Mesenteric fat pad (tissue), 1 donor: ENCODE results near the gene NSD2. TPM values are rescaled to one million over a fixed set of nuclear protein-coding genes. Genes with fewer than 3 reads are reported as not detected.
A peak's percentile ranks its signal among the peaks of the same experiment; 100 is the strongest.
"Not testable (repeated sequence)": the region's sequence is repeated elsewhere in the genome, so short reads cannot be mapped to it uniquely, and the experiment has no call there.

Experiments
- DNase-seq: peaks from one replicate; pipeline ENCODE4 v3.0.0-alpha.2; 2020; ENCODE audit warnings: low spot score
- total RNA-seq: library from RNA; stranded (reverse); fragmentation: NEBNext Ultra II Directional; extraction: Animal tissue kit (Norgen Biotek cat#: 25700); gene quantifications from one replicate; pipeline ENCODE4 v1.2.1, GENCODE V29; 2021
- donor health status: DM: yes; HTN: yes; CAD: no.

Gene NSD2
- total RNA-seq, 1 donor from 2014 or later = 43.7 TPM

GRCh38 chr4:1841887-1842210 lies 29.3 kb upstream of the NSD2 start:
- no peak for DNase-seq

DNA sequence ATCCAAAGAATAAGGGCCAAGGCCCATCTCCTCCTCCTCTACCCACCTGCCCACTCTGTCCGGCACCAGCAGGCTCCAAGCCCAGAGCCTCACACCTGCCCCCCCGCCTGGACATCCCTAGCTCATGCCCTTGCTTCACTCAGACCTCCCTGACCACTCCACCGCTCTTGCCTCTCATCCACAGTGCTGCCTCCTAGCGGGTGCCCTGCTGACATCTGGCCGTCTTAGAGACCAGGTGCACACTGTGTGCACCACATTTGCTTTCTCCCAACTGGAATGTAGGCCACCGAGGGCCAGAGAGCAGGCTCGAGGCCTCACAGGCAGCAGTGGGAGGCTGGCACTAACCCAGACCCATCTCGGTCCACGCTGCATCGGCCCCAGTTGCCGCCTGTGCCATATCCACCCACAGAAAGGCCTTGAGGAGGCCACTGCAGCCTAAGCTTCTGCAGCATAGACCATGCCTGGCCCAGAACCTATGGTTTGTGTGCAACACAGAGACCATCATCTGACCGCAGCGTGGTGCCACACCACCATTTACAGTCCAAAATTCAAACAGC lies 28.8 kb upstream of the NSD2 start:
- no peak for DNase-seq

DNA sequence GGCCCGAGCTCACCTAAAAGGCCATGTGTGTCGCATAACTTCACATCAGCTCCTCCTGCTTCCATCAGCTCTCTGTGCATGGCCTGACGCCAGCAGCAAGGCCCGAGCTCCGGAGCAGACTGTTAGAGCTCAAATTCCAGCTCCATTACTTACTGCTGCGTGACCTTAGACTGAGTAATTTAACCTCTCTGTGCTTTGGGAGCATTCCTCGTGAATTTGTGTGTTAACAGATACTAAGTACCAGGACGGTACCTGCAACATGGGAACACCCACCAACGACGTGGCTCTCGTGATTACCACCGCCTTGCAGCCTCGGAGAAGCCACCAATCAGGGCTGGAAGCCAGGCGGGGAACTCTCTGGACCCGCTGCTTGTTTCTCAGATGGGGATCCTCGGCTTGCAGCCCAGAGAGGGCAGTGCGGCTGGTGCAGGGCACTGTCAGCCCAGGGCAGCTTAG lies 28.2 kb upstream of the NSD2 start:
- DNase-seq = no peak

DNA sequence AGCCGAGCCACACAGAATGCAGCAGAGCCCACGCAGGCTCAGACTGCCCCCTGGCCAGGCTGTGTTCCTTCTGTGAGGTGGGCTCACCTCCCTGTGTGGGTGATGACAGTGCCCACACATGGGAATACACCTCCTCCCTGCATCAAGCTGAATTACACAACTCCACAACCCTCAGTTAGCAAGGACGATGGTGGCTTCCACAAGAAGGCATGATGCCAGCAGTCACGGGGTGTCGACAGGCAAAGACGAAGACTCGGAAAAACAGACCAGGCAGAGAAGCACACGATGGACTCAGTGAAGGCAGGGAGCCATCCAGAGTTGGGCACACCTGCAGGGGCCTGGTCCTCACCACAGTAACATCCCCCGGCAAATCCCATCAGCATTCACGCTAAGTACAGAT lies 27.3 kb upstream of the NSD2 start:
- DNase-seq = no peak

DNA sequence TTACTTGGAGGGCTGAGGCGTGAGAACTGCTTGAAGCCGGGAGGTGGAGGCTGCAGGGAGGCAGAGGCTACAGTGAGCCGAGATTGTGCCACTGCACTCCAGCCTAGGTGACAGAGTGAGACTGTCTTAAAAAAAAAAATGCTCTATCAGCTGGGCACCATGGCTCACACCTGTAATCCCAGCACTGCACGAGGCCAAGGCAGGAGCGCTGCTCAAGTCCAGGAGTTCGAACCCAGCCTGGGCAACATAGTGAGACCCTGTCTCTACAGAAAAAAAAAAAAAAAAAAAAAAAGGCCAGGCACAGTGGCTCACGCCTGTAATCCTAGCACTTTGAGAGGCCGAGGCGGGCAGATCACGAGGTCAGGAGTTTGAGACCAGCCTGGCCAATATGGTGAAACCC lies 26.6 kb upstream of the NSD2 start:
- DNase-seq = not testable (repeated sequence)

DNA sequence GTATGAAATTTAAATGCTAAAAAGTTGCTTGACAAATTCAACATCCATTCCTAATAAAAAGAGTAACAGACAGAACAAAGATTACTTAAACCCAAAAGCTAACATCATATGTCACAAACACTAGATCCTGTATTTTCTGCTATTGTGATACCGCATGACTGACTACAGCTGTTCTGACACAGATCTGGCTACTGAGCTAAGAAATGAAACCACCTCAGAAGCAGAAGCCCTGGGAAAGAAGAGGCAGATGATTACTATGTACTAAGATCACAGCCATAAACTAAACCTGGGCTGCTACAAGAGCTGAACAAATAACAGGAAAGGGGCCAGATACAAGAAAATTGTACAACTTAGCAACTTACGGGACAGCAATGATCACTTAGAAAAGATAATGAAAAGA lies 24.6 kb upstream of the NSD2 start:
- no peak for DNase-seq

DNA sequence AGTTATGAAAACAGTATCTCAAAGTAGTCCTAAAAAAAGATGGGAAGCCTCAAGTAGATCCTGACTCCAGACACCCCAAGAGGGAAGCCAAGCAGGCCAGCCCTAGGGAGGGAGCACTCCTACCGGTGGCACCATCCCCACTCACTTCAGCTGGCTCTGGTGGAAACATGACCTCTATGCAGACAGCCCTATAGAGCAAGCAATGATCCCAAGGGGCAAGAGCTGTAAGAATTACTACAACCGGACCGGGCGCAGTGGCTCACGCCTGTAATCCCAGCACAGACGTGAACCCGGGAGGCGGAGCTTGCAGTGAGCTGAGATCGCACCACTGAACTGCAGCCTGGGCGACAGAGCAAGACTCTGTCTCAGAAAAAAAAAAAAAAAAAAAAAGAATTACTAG lies 20.9 kb upstream of the NSD2 start:
- DNase-seq = no peak

DNA sequence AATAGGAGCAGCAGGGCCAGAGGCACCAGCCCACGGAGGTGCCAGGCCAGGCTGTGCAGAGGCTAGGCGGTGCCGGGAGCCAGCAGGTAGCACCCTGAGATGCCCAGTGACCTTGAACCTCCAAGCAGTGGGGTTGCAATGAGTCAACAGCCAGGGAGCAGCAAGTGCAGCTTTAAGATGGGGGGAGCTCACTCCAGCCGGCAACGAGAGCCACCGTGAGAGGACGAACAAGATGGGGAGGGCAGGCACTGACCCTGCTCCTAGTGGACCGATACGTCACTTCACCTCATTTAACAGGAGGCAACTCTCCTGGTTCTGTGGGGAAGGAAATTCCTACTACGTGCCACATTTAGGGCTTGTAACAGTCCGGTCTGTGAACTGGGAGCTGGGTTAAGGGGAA lies 20.0 kb upstream of the NSD2 start:
- no peak for DNase-seq

DNA sequence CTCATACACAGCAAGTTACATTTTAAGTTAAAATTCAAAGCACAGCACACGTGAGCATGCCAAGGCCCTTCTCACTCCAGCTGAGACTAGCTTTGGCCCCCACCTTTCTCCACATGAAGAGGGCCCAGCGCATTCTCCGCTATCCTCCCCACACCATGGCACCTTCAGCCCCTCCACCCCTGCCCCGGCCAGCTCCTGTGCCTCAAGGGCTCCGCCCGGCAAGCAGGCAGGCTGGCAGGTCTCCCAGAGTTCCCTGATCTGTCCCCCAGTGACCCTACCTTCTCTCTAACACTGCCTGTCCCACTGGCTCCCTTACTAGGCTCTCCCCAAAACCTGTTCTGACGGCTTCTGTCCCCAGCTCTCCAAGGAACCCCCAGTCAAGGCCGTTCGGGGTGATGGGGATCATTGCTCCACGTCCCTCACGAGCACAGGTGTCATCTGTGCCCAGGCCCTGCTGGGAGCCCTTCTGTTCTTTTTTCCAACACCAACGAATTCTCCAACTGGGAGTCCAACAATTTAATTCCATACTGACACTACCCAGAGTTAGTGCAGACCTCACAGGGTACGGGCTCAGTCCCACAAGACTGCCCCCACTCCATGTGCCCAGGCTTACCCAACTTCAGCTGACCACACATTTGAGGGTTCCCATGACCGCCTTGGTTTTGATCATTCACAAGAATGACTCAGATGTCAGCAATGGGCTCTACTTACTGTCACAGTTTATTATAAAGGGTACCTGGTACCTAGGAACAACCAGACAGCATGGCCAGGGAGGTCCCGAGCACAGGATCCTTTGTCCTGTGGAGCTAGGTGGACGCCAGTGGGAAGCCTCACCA lies 19.4 kb upstream of the NSD2 start:
- DNase-seq = no peak

DNA sequence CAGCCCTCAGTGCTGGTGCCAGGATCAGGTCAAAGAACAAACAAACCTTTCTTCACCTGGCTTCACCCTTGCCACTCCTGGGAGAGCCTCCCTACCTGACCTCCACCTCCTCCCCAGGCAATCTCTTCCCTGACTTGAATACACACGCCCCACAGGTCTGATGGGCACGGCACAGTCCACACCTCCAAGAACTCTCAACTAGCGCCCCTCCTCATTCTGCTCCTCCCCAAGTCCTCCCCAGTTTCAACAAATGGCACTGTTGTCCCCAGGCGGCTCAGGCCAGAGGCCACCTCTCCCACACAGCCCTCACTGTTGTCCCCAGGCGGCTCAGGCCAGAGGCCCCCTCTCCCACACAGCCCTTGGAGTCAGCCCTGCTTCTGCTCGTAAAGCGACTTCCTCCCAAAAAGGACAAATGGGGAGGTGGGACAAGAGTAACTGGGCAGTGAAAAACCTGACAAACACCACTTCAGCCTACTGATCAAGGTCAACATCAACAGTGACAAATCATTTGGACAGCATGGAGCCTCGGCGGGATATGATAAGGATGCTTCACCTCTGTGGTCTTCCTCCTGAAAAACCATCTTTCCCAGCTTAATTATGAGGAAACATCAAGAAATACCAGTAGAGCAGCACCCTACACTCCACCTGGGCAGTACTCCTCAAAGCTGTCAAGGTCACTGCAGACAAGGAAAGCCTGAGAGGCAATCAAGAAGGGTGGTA lies 18.1 kb upstream of the NSD2 start:
- DNase-seq = no peak

GRCh38 chr4:1854752-1855151 lies 16.4 kb upstream of the NSD2 start:
- no peak for DNase-seq

DNA sequence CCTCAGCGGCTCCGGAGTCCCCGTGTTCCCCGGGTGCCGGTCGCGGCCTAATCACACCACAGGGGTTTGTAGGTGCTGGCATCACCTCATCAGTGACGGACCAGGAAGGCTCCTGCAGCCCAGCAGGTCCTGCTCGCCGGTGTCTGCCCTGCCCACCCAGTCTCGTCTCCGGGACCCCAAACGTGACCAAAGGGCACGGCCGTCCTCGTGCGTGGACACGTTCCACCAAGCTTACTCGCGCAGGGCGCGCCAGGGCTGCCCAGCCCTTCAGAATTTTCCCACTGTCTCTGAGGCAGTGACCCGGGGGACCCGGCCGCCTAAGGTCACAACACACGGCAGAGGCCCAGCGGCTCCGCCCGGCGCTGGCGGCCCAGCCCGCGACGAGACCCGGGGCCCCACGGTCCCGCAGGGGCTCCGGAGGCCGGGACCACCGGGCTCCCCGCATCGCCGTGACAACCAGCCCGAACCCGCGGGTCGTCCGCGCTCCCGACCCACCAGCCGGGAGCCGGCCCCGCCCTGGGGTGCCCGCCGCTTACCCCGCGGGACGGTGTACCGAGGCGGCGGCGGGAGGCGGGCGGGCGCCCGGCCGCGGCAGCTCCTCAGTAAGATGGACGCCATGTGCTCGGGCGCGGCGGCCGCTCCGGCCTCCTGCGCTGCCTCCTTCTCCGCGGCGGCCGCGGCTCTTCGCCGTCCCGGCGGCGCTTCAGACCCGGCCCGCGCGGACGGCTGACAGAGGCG lies 15.7 kb upstream of the NSD2 start:
- DNase-seq = no peak

GRCh38 chr4:1856071-1856942 lies 14.9 kb upstream of the NSD2 start, which contains the start of gene LETM1:
Gene LETM1 (minus strand): TSS chr4:1856156. CDS start chr4:1855950, 206 bp downstream.
- peak; percentile 98 for DNase-seq

- DNase-seq = no peak
Measured at GRCh38 chr4:1856943-1857699, 14.1 kb upstream of the NSD2 start.

DNA sequence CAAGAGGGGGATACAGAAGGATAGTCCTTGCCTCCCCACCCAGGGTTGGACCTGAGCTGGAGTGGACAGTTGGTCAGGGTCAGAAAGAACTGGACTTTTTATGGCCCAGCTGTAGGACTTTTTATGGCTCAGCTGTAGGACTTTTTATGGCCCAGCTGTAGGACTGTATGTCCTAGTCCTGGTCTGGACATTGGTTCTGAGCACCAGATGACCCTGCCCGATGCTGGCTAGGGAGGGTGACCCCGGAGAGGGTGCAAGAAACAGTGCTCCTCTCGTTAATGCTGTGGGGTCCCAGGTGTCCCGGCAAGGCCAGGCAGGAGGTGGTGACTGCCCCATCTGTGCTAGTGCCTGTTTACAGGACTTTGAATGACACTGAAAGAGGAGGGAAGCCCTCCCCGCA lies 13.3 kb upstream of the NSD2 start:
- DNase-seq = no peak

DNA sequence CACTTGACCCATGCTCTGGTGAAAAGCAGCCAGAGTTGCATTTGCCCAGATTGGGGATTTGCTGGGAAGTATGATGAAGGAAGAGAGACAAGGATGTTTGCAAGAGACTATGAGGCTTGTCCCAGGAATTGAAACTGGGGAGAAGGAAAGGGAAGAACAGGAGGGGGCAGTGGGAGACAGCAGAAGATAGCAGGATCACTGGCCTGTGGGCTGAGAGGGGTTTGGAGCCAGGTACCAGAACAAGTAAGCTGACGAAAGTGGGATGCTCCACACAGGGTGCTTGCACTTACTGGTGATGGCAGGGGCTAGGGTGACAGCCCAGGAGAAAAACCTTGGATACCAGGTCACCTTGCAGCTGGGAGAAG lies 11.8 kb upstream of the NSD2 start:
- DNase-seq = no peak

- DNase-seq = no peak
Measured at GRCh38 chr4:1862055-1862911, 8.9 kb upstream of the NSD2 start.

DNA sequence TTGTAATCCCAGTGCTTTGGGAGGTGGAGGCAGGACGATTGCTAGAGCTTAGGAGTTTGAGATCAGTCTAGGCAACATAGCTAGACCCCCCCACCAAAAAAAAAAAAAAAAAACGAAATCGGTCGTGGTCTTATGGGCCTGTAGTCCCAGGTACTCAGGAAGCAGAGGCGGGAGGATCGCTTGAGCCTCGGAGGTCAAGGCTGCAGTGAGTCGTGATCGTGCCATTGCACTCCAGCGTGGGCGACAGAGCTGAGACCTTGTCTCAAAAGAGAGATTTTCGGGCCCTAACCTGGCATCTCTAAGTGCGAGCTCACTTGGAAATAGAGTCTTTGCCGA lies 8.3 kb upstream of the NSD2 start:
- DNase-seq = no peak
